AG04450 (cell line): ENCODE measurements around the gene ISYNA1. TPM values are rescaled to one million over a fixed set of nuclear protein-coding genes. Genes with fewer than 3 reads are reported as not detected.

Experiments
- CTCF ChIA-PET: fragments of 300-600, 350-600 bp; formaldehyde crosslinking; extraction: SDS; loops from one replicate; lab custom pipeline; 2022; ENCODE audit warnings: antibody characterized with exemption, inconsistent platforms; lab: Charles Lee
- POLR2A ChIA-PET: fragments of 350-600 bp; formaldehyde crosslinking; extraction: SDS; loops from one replicate; lab custom pipeline; 2021; ENCODE audit warnings: antibody characterized with exemption, inconsistent platforms; lab: Yijun Ruan, JAX
- DNase-seq: peaks from one replicate; pipeline ENCODE4 v3.0.0-alpha.2; 2011; ENCODE audit warnings: low read depth, low spot score
- H3K27ac ChIP-seq: one replicate; pipeline ENCODE4 v1.5.1; 2012; ENCODE audit warnings: low read depth, low read length, control low read depth
- H3K27me3 ChIP-seq: one replicate; pipeline ENCODE4 v1.6.0; 2012; ENCODE audit warnings: low read length; ENCODE audit not compliant: control insufficient read depth, insufficient read depth
- H3K4me3 ChIP-seq: 2 replicates; pipeline ENCODE4 v1.5.1; 2011; ENCODE audit warnings: mild to moderate bottlenecking, low read depth, low read length, control low read depth
- H3K9me3 ChIP-seq: 2 replicates; pipeline ENCODE4 v1.5.1; 2012; ENCODE audit warnings: low read length; ENCODE audit not compliant: control insufficient read depth, insufficient read depth
- polyA plus RNA-seq: library from polyadenylated mRNA; depleted of rRNA; stranded (reverse); fragments of >200 nt; gene quantifications from 2 replicates; pipeline ENCODE4 v1.2.3, GENCODE V29; 2011
- TF ChIP-seq, protein P1 (sequence below): IDR thresholded peaks from 2 replicates; pipeline ENCODE4 v1.5.1; 2011; ENCODE audit warnings: low read depth, low read length, control low read depth, inconsistent platforms

The ISYNA1 gene
- polyA plus RNA-seq, 1 experiment = 13.3 TPM

DNA sequence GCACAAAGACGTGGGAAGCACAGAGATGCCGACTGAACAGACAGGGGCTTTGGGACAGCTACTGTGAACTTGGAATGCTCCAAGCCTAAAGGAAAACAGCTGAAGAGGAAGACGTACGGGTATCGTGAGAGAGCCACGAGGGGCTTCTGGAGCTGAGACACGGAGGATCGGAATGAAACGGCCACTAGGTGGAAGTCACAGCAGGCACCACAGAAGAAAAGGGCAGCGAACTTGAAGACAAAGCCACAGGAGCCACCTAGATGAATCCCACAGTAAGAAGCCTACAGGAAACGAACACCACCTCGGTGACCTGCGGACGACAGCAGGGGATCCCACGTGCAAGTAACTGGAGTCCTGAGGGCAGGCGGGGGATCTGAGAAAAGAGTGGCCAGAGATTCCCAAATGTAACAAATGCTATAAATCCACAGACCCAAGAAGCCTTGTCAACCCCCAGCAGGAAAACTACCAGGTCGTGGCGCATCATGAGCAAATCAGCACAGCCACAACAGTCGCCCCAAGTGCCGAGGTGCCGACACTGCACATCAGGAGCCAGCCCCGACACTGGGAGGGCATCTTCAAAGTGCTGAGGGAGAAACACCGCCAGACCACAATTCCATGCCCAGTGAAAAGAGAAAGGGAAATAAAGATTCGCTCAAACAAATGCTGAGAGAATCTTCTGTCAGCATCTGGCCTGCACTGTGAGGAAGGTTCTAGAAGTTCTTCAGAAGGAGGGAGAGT is 39.3 kb upstream of the ISYNA1 start:
- H3K27ac ChIP-seq = no peak overlapping the region
- no peak overlapping the region for H3K4me3 ChIP-seq
- no peak for DNase-seq
- POLR2A ChIA-PET = no interaction called here
- CTCF ChIA-PET = no interaction called here
- no peaks in the 10 kb centered on the region; the same call in 1 of the 2 replicates for H3K9me3 ChIP-seq
- TF ChIP-seq, protein P1, sequence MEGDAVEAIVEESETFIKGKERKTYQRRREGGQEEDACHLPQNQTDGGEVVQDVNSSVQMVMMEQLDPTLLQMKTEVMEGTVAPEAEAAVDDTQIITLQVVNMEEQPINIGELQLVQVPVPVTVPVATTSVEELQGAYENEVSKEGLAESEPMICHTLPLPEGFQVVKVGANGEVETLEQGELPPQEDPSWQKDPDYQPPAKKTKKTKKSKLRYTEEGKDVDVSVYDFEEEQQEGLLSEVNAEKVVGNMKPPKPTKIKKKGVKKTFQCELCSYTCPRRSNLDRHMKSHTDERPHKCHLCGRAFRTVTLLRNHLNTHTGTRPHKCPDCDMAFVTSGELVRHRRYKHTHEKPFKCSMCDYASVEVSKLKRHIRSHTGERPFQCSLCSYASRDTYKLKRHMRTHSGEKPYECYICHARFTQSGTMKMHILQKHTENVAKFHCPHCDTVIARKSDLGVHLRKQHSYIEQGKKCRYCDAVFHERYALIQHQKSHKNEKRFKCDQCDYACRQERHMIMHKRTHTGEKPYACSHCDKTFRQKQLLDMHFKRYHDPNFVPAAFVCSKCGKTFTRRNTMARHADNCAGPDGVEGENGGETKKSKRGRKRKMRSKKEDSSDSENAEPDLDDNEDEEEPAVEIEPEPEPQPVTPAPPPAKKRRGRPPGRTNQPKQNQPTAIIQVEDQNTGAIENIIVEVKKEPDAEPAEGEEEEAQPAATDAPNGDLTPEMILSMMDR = no peak
- H3K27me3 ChIP-seq = no peaks in the 10 kb centered on the region

DNA sequence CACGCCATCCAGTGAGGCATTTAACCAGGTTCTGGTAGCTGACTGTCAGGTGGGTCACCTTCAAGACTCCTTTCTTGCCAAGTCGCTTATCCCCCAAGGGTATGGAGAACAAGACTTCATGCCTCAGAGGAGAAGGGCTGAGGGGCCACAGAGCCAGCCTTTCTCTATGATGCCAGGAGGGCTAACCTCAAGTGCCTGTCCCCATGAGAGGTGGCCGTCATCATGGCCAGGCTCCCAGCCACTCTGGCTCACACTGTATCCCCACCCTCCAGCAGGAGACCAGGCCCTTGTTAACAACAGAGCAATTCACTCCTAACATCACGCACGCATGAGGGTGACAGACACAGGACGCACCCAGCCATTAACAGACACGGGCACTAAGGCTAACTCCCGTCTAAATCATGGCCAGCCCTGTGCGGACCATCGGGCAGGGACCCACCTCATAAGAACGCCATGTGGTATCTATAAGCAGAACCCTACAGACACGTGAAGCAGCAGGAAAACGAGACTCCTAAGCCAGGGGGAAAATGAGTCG is 38.6 kb upstream of the ISYNA1 start:
- no peak for DNase-seq
- POLR2A ChIA-PET = no interaction called here

GRCh38 chr19:18475762-18476331 is 37.9 kb upstream of the ISYNA1 start:
- Histone ChIP-seq H3K4me3 (no peak overlapping the region), H3K27me3 (no peaks in the 10 kb centered on the region), H3K9me3 (no peaks in the 10 kb centered on the region; the same call in 1 of the 2 replicates), H3K27ac (no peak overlapping the region)
- no peak for DNase-seq
- ChIA-PET CTCF (interaction anchor here (0.5 to 2.0 kb wide), 2 partner anchors 15 to 98 kb away, joined by 3 to 6 read pairs; no protein-coding TSS in a partner anchor), POLR2A (no interaction called here)
- TF ChIP-seq, protein P1 = no peak

More for the DNA sequence above, 38.6 kb upstream of the ISYNA1 start:
- H3K4me3 ChIP-seq = no peak overlapping the region
- no peak overlapping the region for H3K27ac ChIP-seq
- H3K9me3 ChIP-seq = no peaks in the 10 kb centered on the region; the same call in 1 of the 2 replicates
- TF ChIP-seq, protein P1 = no peak
- H3K27me3 ChIP-seq = no peaks in the 10 kb centered on the region
- CTCF ChIA-PET = interaction anchor here (0.5 to 2.0 kb wide), 2 partner anchors 15 to 97 kb away, joined by 3 to 6 read pairs; no protein-coding TSS in a partner anchor

DNA sequence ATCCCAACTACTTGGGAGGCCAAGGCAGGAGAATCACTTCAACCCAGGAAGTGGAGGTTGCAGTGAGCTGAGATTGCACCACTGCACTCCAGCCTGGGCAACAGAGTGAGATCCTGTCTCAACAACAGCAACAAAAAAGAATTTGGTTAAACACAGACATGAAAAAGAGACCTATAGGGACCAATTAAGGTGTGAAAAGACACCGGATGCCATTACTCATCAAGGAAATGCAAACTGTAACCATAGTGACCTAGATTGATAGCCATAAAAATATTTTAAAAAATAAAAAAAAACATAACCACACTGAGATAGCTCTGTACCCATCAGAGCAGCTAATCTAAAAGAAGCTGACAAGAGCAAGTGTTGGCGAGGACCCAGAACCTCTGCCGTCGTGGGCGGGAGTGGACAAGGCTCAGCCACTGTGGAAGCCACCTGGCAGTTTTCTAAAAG is 37.1 kb upstream of the ISYNA1 start:
- no peaks in the 10 kb centered on the region for H3K27me3 ChIP-seq
- TF ChIP-seq, protein P1 = no peak
- ChIA-PET CTCF (interaction anchor here (2.0 kb wide), 1 partner anchor 14 kb away, joined by 6 read pairs; no protein-coding TSS in a partner anchor), POLR2A (no interaction called here)
- no peak overlapping the region for H3K27ac ChIP-seq
- no peak for DNase-seq
- no peak overlapping the region for H3K4me3 ChIP-seq
- H3K9me3 ChIP-seq = no peaks in the 10 kb centered on the region; the same call in 1 of the 2 replicates
